Activated naive CD8-positive, alpha-beta T cell treated with anti-CD3 and anti-CD28 coated beads, Interleukin-2, amount 50 U/mL, for 24 hours (primary cell): ENCODE results near the gene ABHD1.
A peak's percentile ranks its signal among the peaks of the same experiment; 100 is the strongest.

ENCODE experiments used
- ATAC-seq: fragments of 150-1000 bp; cut with Tn5 transposase; one replicate; pipeline ENCODE4 v1.10.0; 2021
- DNase-seq: peaks from one replicate; pipeline ENCODE4 v3.0.0; 2021
- H3K27ac Mint-ChIP-seq: one replicate; pipeline ENCODE4 v1.8.0; 2021; ENCODE audit warnings: mild to moderate bottlenecking, mixed read lengths
- H3K27me3 Mint-ChIP-seq: one replicate; pipeline ENCODE4 v1.8.0; 2021; ENCODE audit warnings: mixed read lengths
- H3K36me3 Mint-ChIP-seq: one replicate; pipeline ENCODE4 v1.8.0; 2021; ENCODE audit warnings: low read depth, mixed read lengths
- H3K4me1 Mint-ChIP-seq: one replicate; pipeline ENCODE4 v1.8.0; 2021; ENCODE audit warnings: mixed read lengths
- H3K4me3 Mint-ChIP-seq: one replicate; pipeline ENCODE4 v1.8.0; 2021; ENCODE audit warnings: mild to moderate bottlenecking, moderate library complexity, mixed read lengths
- H3K9me3 Mint-ChIP-seq: one replicate; pipeline ENCODE4 v1.8.0; 2021; ENCODE audit warnings: mixed read lengths

The ABHD1 gene

DNA sequence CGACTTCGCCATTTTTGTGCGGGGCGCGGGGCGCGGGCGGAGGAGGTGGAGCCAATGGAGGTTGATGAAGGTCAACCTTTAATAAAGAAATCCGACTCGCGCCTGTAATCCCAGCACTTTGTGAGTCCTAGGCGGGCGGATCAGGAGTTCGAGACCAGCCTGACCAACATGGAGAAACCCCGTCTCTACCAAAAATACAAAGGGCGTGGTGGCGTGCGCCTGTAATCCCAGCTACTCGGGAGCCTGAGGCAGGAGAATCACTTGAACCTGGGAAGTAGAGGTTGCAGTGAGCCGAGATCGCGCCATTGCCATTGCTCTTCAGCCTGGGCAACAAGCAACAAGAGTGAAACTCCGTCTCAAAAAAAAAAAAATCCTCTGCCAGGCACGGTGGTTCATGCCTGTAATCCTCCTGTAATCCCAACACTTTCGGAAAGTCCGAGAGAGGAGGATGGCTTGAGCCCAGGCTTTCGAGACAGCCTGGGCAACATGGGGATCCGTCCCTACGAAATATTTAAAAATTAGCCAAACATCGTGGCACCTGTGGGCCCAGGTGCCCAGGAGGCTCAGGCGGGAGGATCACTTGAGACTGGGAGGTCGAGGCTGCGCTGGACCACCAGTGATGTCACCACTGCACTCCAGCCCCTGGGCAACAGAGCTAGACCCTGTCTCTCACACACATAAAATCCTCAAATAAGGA, 11.3 kb downstream of the ABHD1 start:
- ATAC-seq: no peak
- peaks cover 2% of the 10 kb centered on the region for H3K27me3 Mint-ChIP-seq
- peaks cover 22% of the 10 kb centered on the region for H3K36me3 Mint-ChIP-seq
- H3K27ac Mint-ChIP-seq: peak overlapping the region; percentile 96
- peak overlapping the region; percentile 94 for H3K4me3 Mint-ChIP-seq
- H3K4me1 Mint-ChIP-seq: peaks cover 25% of the 10 kb centered on the region
- no peaks in the 10 kb centered on the region for H3K9me3 Mint-ChIP-seq
- no peak for DNase-seq

DNA sequence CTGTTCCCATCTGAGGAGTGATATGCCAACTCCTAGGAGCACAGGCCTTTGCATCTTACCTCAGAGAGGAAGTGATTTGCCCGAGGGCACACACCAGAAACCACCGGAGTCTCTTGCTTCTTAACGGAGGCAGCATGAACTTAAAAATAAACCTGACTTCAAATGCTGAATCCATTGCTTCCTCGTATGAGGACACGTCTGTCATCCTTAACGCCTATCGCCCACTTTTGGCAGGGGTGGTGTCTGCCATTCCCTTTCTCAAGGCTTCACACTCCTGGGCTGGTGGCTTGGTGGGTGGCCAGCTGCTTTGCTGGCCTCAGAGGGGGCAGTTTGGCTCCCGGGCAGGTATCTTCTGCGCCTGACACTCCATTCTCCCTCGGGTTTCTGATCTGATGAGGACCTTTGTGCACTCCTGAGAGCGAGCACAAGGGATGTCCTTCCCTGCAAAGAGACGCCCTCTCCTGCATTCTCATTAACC, 11.9 kb downstream of the ABHD1 start:
- H3K36me3 Mint-ChIP-seq: peaks cover 18% of the 10 kb centered on the region
- no peak for DNase-seq
- H3K27me3 Mint-ChIP-seq: peaks cover 2% of the 10 kb centered on the region
- peak overlapping the region; percentile 59 for H3K27ac Mint-ChIP-seq
- ATAC-seq: no peak
- peaks cover 25% of the 10 kb centered on the region for H3K4me1 Mint-ChIP-seq
- peak overlapping the region; percentile 52 for H3K4me3 Mint-ChIP-seq
- H3K9me3 Mint-ChIP-seq: no peaks in the 10 kb centered on the region

DNA sequence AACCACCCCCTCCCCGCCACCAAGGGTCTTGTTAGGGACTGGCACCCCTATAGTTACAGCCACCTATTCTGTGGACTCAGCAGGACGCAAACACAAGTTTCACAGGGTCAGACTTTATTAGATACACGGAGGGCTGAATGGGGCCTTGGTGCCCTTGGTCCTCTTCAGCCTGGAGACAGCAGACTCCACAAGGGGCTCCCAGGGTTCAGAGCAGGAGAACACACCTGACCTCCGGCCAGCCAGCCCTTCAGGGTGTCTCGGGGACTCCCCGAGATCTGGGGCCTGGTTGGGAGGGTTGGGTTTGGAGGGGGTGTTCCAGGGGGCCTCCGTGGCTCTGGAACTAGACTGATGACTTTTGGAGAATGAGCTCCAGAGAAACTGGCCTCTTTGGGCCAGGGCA, 13.1 kb downstream of the ABHD1 start:
- peaks cover 2% of the 10 kb centered on the region for H3K27me3 Mint-ChIP-seq

DNA sequence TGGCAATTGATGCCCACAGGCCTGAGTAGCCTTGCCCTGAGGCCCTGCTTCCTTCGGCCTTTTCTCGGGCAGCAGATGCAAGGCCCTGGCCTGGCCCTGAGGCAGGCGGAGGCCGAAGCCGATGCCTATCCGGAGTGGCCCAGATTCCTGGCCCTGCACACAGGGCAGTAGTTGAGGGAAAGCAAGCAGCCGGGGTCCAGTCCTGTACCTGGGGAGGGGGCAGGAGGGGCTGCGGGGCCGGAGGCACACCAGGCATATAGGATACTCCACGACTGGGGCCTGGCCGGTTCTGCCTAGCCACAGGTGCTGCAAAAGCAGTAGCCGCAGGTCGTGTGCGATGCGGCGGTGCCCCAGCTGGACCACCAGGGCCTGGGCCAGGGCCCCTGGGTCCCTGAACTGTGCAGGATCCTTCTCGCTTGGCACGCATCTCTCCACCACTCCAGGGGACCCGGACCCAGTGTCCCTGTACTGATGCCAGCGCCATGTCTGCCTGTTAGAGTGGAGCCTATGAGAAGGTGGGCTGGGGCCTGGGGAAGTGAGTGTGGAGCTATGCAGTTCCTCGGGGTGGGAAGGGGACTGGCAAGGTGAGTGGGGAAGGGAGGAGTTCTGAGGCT, 13.8 kb downstream of the ABHD1 start:
- Mint-ChIP-seq H3K36me3 (peaks cover 11% of the 10 kb centered on the region), H3K27ac (no peak overlapping the region), H3K4me1 (peaks cover 24% of the 10 kb centered on the region)

More for the DNA sequence above, 13.1 kb downstream of the ABHD1 start:
- DNase-seq (no peak), ATAC-seq (no peak)
- peaks cover 25% of the 10 kb centered on the region for H3K4me1 Mint-ChIP-seq
- no peaks in the 10 kb centered on the region for H3K9me3 Mint-ChIP-seq
- H3K36me3 Mint-ChIP-seq: peaks cover 12% of the 10 kb centered on the region
- H3K27ac Mint-ChIP-seq: no peak overlapping the region
- no peak overlapping the region for H3K4me3 Mint-ChIP-seq

DNA sequence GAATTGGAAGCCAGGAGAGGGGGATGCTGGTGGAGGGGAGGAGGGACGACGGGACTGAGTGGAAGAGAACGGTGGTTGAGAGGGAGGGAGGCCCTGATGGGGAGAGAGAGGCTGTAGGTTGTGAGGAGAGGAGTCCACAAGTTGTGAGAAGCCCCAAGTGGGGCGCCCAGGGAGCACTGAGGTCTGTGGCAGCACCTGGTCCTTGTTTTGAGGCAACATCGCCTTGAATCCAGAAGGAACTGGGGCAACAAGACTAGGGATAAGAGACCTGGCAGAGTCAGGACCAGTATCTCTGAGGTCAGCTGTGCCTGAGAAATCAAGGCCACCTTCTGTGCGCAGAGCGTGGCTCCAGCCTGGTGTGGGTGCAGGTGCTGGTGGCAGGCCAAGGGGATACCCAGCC, 14.5 kb downstream of the ABHD1 start:
- Mint-ChIP-seq H3K9me3 (no peaks in the 10 kb centered on the region), H3K36me3 (peaks cover 7% of the 10 kb centered on the region), H3K27ac (no peak overlapping the region), H3K4me1 (peaks cover 17% of the 10 kb centered on the region), H3K27me3 (peaks cover 3% of the 10 kb centered on the region), H3K4me3 (no peak overlapping the region)
- DNase-seq (no peak), ATAC-seq (no peak)

More for the DNA sequence above, 13.8 kb downstream of the ABHD1 start:
- Mint-ChIP-seq H3K9me3 (no peaks in the 10 kb centered on the region), H3K27me3 (peaks cover 2% of the 10 kb centered on the region), H3K4me3 (no peak overlapping the region)
- DNase-seq (no peak), ATAC-seq (no peak)

DNA sequence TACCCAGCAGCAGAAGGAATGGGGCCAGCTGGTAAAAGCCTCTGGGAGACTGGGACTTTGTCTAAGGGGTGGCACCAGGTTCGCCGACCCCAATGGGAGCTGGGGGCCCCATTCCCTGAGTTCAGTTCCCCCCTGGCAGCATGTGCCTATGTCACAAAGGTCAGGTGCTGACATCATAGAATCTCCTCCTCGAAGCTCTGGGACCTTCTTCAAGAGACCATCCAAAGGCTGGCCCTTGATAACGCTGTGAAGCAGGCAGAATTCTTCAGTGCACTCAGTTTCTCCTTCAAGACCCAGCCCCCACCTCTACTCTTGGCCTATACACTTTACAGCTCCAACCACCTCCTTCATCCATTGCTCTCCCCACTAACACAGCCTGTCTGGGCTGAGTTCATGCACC, 15.7 kb downstream of the ABHD1 start, which contains the start of gene PRR30:
PRR30 (minus strand) TSS at position 101 of the 400 bp plus-strand sequence. CDS start 1,081 bp downstream, outside the sequence.
- Mint-ChIP-seq H3K27ac (no peak within 1 kb of the TSS), H3K9me3 (no peaks in the 10 kb centered on the region), H3K36me3 (peaks cover 2% of the 10 kb centered on the region), H3K4me3 (no peak within 1 kb of the TSS), H3K27me3 (peaks cover 8% of the 10 kb centered on the region), H3K4me1 (peaks cover 9% of the 10 kb centered on the region)
- ATAC-seq (no peak), DNase-seq (no peak)

DNA sequence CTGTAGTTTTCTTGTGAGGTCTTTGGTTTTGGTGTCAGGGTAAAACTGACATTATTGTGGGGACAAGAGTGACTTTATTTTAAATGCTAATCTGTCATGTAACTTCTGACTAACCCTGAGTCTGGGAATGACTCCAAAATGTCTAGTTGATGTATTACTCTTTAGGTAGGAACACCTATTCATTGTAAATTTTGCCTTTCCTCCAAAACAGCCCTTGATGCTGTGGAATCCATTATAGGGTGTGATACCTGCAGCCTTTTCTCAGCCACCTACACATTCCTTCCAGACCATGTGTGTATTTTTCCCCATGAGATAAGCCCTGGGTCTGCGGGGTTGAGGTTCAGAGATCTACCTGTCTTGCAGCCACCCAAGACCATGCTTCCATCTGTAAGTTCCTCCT, 19.7 kb downstream of the ABHD1 start:
- no peak for DNase-seq
- no peaks in the 10 kb centered on the region for H3K4me1 Mint-ChIP-seq
- no peaks in the 10 kb centered on the region for H3K9me3 Mint-ChIP-seq
- no peaks in the 10 kb centered on the region for H3K36me3 Mint-ChIP-seq
- no peak overlapping the region for H3K27ac Mint-ChIP-seq
- ATAC-seq: no peak
- peaks cover 12% of the 10 kb centered on the region for H3K27me3 Mint-ChIP-seq
- H3K4me3 Mint-ChIP-seq: no peak overlapping the region

DNA sequence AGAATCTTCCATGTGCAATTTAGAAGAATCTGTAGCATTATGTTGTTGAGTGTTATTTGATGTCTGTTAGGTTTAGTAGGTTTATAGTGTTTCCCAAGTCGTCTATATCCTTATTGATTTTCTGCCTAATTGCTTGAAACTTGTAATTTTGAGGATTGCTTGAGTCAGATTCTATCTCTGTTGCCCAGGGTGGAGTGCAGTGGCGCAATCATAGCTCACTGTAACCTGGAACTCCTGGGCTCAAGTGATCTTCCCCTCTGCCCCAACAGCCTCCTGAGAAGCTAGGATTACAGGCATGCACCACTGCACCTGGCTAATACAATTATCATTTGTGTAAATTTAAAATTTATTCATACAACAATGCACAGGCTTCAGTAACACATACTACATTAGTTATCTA, 22.1 kb downstream of the ABHD1 start:
- Mint-ChIP-seq H3K4me3 (no peak overlapping the region), H3K9me3 (no peaks in the 10 kb centered on the region), H3K36me3 (no peaks in the 10 kb centered on the region), H3K27me3 (peaks cover 12% of the 10 kb centered on the region), H3K27ac (no peak overlapping the region), H3K4me1 (no peaks in the 10 kb centered on the region)
- DNase-seq (no peak), ATAC-seq (no peak)

DNA sequence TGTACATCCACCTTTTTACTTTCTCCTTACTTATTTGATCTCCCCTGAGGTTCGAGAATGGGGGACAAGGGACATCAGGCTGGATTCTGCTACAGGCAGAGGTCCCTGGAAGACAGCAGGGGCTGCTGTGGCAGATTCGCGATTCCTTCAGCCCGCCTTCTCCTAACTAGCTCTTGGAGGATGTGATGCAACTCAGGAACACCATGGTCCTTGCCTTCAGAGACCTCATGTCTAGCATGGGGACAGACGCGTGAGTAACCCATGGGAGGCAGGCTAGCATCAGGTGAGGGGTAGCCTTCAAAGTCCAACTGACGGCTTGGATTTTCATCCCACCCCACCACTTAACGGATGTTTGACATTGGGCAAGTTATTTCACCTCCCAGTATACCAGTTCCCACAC, 24.3 kb downstream of the ABHD1 start:
- H3K27ac Mint-ChIP-seq: no peak overlapping the region
- DNase-seq (no peak), ATAC-seq (no peak)
- no peaks in the 10 kb centered on the region for H3K36me3 Mint-ChIP-seq
- H3K27me3 Mint-ChIP-seq: peaks cover 12% of the 10 kb centered on the region
- H3K4me3 Mint-ChIP-seq: no peak overlapping the region
- peaks cover 2% of the 10 kb centered on the region for H3K4me1 Mint-ChIP-seq
- H3K9me3 Mint-ChIP-seq: no peaks in the 10 kb centered on the region

DNA sequence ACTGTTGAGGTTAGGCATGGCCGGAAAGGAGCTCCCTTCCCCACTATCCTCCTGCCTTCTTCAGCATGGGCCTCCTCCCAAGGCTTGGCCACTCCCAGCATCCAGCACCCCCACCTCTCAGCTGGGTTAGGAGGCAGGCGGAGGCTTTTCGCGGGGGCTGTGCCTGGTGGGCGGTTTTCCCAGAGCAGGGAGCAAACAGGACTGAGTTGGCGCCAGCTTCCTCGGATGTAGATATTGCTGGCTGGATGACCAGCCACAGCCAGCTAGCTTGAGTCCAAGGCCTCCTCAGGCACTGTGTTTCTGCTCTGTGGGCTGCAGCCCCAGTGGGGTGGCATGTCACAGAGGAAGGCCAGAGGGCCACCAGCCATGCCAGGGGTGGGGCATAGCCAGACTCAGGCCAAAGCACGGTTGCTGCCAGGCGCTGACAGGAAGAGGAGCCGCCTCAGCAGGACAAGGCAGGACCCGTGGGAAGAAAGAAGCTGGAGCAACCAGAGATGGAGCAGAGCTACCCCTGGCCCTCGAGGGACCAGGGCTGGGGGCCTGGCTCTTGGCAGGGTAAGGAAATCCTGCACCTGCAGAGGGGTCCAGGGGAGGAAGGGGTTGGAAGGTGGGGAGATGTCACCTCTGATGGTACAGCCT, 25.3 kb downstream of the ABHD1 start, which contains the start of gene TCF23:
TCF23 (plus strand) TSS at position 204 of the 639 bp plus-strand sequence; CDS start at position 334, 130 bp downstream.
- Mint-ChIP-seq H3K4me1 (peaks cover 2% of the 10 kb centered on the region), H3K4me3 (no peak within 1 kb of the TSS), H3K9me3 (no peaks in the 10 kb centered on the region), H3K27ac (no peak within 1 kb of the TSS), H3K27me3 (peaks cover 9% of the 10 kb centered on the region), H3K36me3 (no peaks in the 10 kb centered on the region)
- DNase-seq: no peak
- ATAC-seq: no peak

DNA sequence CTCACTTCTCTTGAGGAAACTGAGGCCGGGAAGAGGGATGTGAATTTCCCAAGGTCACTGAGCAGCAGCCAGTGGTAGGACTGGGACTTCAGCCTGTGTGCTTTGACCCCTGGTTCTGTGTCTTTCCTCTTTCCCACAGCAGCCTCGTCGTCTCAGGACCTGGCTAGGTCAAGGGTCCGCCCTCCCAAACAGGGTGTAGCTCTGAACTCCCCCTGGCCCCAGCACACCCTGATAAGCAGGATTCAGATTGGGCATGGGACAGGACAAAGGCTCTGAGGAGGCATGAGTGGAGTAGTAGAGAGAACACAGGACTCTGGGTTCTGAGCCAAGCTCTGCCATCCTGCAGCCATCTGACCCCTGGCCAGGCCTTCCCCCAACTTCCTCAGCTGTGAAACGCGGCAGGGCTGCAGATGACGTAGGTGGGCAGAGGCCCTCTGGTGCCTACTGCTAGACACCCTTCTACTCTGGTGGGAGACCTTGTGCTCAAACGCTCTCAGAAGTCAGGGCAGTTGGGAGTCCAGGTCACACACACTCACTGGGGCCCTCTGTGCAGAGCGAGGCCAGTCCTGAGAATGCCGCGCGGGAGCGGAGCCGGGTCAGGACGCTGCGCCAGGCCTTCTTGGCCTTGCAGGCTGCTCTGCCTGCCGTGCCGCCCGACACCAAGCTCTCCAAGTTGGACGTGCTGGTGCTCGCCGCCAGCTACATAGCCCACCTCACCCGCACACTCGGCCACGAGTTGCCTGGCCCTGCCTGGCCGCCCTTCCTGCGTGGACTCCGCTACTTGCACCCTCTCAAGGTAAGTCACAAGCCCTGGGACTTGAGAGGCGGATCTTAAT, 26.2 kb downstream of the ABHD1 start:
- DNase-seq: no peak
- no peak overlapping the region for H3K27ac Mint-ChIP-seq
- H3K4me1 Mint-ChIP-seq: peaks cover 2% of the 10 kb centered on the region
- no peaks in the 10 kb centered on the region for H3K9me3 Mint-ChIP-seq
- no peak overlapping the region for H3K4me3 Mint-ChIP-seq
- no peaks in the 10 kb centered on the region for H3K36me3 Mint-ChIP-seq
- H3K27me3 Mint-ChIP-seq: peaks cover 4% of the 10 kb centered on the region
- no peak for ATAC-seq

DNA sequence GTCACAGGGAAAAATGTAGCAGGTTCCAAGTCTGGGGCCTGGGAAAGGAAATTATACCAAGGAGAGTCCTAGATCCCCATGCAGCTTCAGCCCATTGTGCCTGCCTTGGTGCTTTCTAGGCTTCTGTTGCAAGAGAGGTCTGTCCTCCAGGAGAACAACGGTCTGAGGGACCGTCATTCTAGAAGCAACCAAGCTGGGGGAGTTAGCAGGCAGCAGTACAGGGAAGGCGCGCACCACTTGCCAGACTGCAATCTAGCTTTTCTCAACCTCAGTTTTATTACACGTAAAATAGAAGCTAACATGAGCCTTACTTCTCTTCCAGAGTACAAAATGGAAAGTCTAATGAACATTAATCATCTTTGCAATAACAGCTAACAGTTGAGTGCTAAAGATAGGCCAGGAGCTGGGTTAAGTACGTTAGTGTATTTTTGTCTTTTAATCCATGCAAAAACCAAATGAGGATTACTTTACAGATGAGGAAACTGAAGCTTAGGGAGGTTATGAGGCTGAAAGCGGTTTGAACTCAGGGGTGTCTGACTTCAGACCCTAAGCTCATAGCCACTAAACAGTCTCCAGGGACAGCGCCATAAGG, 27.1 kb downstream of the ABHD1 start:
- DNase-seq (no peak), ATAC-seq (no peak)
- Mint-ChIP-seq H3K36me3 (no peaks in the 10 kb centered on the region), H3K27me3 (peaks cover under 1% of the 10 kb centered on the region), H3K4me1 (peaks cover 2% of the 10 kb centered on the region), H3K4me3 (no peak overlapping the region), H3K27ac (no peak overlapping the region), H3K9me3 (no peaks in the 10 kb centered on the region)

DNA sequence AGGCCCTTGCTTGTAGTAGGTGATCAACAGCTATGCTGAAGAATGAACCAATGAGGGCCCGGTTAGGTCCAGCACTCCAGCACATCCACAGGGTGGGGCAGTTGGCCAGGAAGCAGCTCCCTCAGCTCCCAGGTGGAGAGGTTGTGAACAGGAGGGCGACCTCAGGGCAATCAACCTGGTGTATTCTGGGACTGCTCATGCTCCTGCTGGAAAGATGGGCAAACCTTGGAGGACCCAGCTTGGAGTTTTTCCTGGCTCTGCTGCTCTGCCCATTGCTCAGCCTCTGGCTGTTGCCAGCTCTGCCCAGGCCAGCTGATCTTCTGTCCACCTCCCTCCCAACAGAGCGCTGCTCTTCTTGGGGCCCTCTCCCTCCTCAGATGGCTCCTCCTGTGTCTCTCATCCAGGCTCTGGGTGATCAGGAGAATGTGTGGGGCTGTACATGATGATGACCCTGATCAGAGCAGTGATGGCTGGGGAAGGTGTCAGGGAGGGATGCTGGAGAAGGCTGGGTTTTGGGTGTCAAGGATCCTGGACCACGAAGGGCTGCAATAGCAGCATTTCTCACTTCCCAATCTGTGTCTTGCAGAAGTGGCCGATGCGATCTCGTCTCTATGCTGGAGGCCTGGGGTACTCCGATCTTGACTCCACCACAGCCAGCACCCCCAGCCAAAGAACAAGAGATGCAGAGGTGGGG, 28.6 kb downstream of the ABHD1 start:
- peak; percentile 8 for ATAC-seq
- Mint-ChIP-seq H3K4me1 (peaks cover 2% of the 10 kb centered on the region), H3K4me3 (no peak overlapping the region), H3K27me3 (no peaks in the 10 kb centered on the region), H3K9me3 (no peaks in the 10 kb centered on the region), H3K27ac (no peak overlapping the region), H3K36me3 (no peaks in the 10 kb centered on the region)
- no peak for DNase-seq
